Stimulated activated CD8-positive, alpha-beta memory T cell treated with anti-CD3 and anti-CD28 coated beads, Interleukin-12 subunit alpha, Interleukin-12 subunit beta, amount 100 ng/mL, for 1 hour (primary cell): ENCODE results near the gene SCART1.
"Not testable (repeated sequence)": the region's sequence is repeated elsewhere in the genome, so short reads cannot be mapped to it uniquely, and the experiment has no call there.

ENCODE experiments used
- DNase-seq: peaks from one replicate; pipeline ENCODE4 v3.0.0-alpha.2; 2020; ENCODE audit warnings: low read depth

SCART1 gene

GRCh38 chr10:133453516-133454203 lies at the start of gene SCART1:
TSS of gene SCART1 (plus strand) at chr10:133453945. CDS start at chr10:133453998, 53 bp downstream.
- DNase-seq = no peak

GRCh38 chr10:133405272-133405671 lies 48.5 kb upstream of the SCART1 start:
- no peak for DNase-seq

GRCh38 chr10:133405844-133406527 lies 47.8 kb upstream of the SCART1 start:
- DNase-seq = no peak

- no peak for DNase-seq
These were observed 42.0 kb upstream of the SCART1 start for GRCh38 chr10:133411523-133412380.

- DNase-seq = no peak
These were observed 41.4 kb upstream of the SCART1 start for GRCh38 chr10:133412381-133412711.

- not testable (repeated sequence) for DNase-seq
These were observed 39.3 kb upstream of the SCART1 start for GRCh38 chr10:133414401-133414800.

- DNase-seq = no peak
These were observed 38.0 kb upstream of the SCART1 start for GRCh38 chr10:133415752-133416151.

GRCh38 chr10:133418289-133418993 lies 35.3 kb upstream of the SCART1 start:
- no peak for DNase-seq

- DNase-seq = no peak
These were observed 34.4 kb upstream of the SCART1 start for GRCh38 chr10:133419211-133419950.

GRCh38 chr10:133420028-133420427 lies 33.7 kb upstream of the SCART1 start:
- DNase-seq = no peak

GRCh38 chr10:133420579-133420978 lies 33.2 kb upstream of the SCART1 start:
- no peak for DNase-seq

- no peak for DNase-seq
These were observed 32.2 kb upstream of the SCART1 start for GRCh38 chr10:133421336-133422222.

GRCh38 chr10:133422223-133422806 lies 31.4 kb upstream of the SCART1 start:
- no peak for DNase-seq

- DNase-seq = no peak
These were observed 30.7 kb upstream of the SCART1 start for GRCh38 chr10:133422807-133423771.

GRCh38 chr10:133424102-133424501 lies 29.6 kb upstream of the SCART1 start:
- DNase-seq = not testable (repeated sequence)

- not testable (repeated sequence) for DNase-seq
These were observed 29.1 kb upstream of the SCART1 start, which contains the start of gene SPRN for GRCh38 chr10:133424601-133425000. TSS of gene SPRN (minus strand) at chr10:133424625. CDS start at chr10:133423681, 944 bp downstream.

- not testable (repeated sequence) for DNase-seq
These were observed 24.2 kb upstream of the SCART1 start for GRCh38 chr10:133429571-133429970.

GRCh38 chr10:133431888-133432613 lies 21.7 kb upstream of the SCART1 start:
- DNase-seq = not testable (repeated sequence)
